ENCODE results near the gene CNTNAP5. TPM values are rescaled to one million over a fixed set of nuclear protein-coding genes. Genes with fewer than 3 reads are reported as not detected.

The CNTNAP5 gene
- total RNA-seq, 1 experiment from 2014 or later: 0.48 TPM

DNA sequence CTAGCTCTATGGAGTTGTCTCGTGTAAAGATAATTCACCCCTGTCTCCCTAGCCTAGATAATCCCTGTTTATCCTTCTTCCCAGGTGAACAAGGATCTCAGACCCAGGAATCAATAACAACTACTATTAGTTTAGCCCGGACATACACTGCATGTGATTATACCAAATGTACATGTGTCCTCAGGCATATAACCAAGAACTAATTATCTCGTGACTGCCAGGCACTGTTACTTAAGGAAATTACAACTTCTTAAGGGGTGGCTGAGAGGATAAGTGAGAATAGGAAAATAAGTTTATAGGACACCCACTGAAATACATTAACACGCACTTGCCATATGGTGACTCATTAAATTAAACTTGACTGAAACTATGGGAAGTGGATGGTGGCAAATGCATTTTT, 126.6 kb downstream of the CNTNAP5 start:
- Histone ChIP-seq H4K20me1 (ENCODE audit: control insufficient read depth, insufficient read depth, insufficient read length) (no peaks in the 10 kb centered on the region), H2BK15ac (ENCODE audit: low read depth, low read length) (no peak overlapping the region), H3K9me3 (ENCODE audit: control insufficient read depth, low read depth, low read length) (no peaks in the 10 kb centered on the region), H2BK12ac (ENCODE audit: insufficient read length, low read depth, low read length) (no peak overlapping the region), H3K79me1 (ENCODE audit: insufficient read depth, low read depth, low read length, poor library complexity, severe bottlenecking) (no peaks in the 10 kb centered on the region), H3K9ac (ENCODE audit: extremely low read depth, insufficient read length, low read length) (no peak overlapping the region), H2AFZ (ENCODE audit: low read length) (no peak overlapping the region), H3K18ac (ENCODE audit: insufficient read length, low read depth, low read length) (no peak overlapping the region), H3K23me2 (ENCODE audit: insufficient read length, low read depth, low read length, poor library complexity, severe bottlenecking) (no peaks in the 10 kb centered on the region), H2BK20ac (ENCODE audit: low read depth, low read length, poor library complexity, severe bottlenecking) (no peak overlapping the region), H3K27ac (ENCODE audit: insufficient read length, low read depth, low read length) (no peak overlapping the region), H3K4me2 (ENCODE audit: insufficient read depth, insufficient read length, low read length) (no peak overlapping the region), H2AK5ac (ENCODE audit: insufficient read length, low read length) (no peak overlapping the region), H3K14ac (ENCODE audit: insufficient read depth, low read length) (no peak overlapping the region), H4K5ac (ENCODE audit: insufficient read length, low read depth, low read length) (no peak overlapping the region), H3K79me2 (ENCODE audit: insufficient read depth, low read length) (no peaks in the 10 kb centered on the region), H4K91ac (ENCODE audit: insufficient read length, low read depth, low read length) (no peak overlapping the region), H3K4ac (ENCODE audit: low read depth, low read length) (no peak overlapping the region), H3K23ac (ENCODE audit: insufficient read length, low read depth, low read length) (no peak overlapping the region), H2BK5ac (ENCODE audit: insufficient read length, low read length) (no peak overlapping the region), H3K4me1 (ENCODE audit: insufficient read depth, low read length) (no peaks in the 10 kb centered on the region), H4K8ac (replicated peaks; ENCODE audit: insufficient read length, low read depth, low read length) (no peak overlapping the region), H2BK120ac (ENCODE audit: low read depth, low read length, poor library complexity, severe bottlenecking) (no peak overlapping the region), H3K56ac (ENCODE audit: insufficient read length, low read depth, low read length) (no peak overlapping the region), H3T11ph (ENCODE audit: low read length) (no peak overlapping the region), H3K27me3 (ENCODE audit: insufficient read depth, low read length) (no peaks in the 10 kb centered on the region)
- TF ChIP-seq, protein P1, sequence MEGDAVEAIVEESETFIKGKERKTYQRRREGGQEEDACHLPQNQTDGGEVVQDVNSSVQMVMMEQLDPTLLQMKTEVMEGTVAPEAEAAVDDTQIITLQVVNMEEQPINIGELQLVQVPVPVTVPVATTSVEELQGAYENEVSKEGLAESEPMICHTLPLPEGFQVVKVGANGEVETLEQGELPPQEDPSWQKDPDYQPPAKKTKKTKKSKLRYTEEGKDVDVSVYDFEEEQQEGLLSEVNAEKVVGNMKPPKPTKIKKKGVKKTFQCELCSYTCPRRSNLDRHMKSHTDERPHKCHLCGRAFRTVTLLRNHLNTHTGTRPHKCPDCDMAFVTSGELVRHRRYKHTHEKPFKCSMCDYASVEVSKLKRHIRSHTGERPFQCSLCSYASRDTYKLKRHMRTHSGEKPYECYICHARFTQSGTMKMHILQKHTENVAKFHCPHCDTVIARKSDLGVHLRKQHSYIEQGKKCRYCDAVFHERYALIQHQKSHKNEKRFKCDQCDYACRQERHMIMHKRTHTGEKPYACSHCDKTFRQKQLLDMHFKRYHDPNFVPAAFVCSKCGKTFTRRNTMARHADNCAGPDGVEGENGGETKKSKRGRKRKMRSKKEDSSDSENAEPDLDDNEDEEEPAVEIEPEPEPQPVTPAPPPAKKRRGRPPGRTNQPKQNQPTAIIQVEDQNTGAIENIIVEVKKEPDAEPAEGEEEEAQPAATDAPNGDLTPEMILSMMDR (conservative IDR thresholded peaks at IDR 0.05): no peak
- no peak for DNase-seq
- WGBS (ENCODE audit: extremely low coverage, insufficient read length, low lambda C conversion rate): no CpG with 5 or more reads among the region's 4 CpGs
- no peaks in the 10 kb centered on the region for H3K36me3 Mint-ChIP-seq (ENCODE audit: insufficient read depth in 1 of 3, low read depth in 3 of 3)
- no peaks in the 10 kb centered on the region for H3K9me3 Mint-ChIP-seq
- H3K4me3 Mint-ChIP-seq: no peak overlapping the region
- peaks cover 3 to 8% of the 10 kb centered on the region in 2 experiments; a peak in 2 of 4 replicates for H3K4me1 Mint-ChIP-seq
- no peak overlapping the region for H3K27ac Mint-ChIP-seq
- peaks cover 24% of the 10 kb centered on the region for H3K27me3 Mint-ChIP-seq (ENCODE audit: low read depth)
